AG10803 (cell line): ENCODE results near the gene IL17C.

Source experiments
- DNase-seq: peaks from one replicate; pipeline ENCODE4 v3.0.0; 2010; ENCODE audit warnings: low read depth
- H3K4me3 ChIP-seq: 2 replicates; pipeline ENCODE4 v1.5.1; 2011; ENCODE audit warnings: mild to moderate bottlenecking, low read length, control low read depth
- CTCF ChIP-seq: conservative IDR thresholded peaks from 2 replicates; pipeline ENCODE4 v1.5.1; 2011; ENCODE audit warnings: mild to moderate bottlenecking, low read length, control low read depth, inconsistent platforms

Gene IL17C

DNA sequence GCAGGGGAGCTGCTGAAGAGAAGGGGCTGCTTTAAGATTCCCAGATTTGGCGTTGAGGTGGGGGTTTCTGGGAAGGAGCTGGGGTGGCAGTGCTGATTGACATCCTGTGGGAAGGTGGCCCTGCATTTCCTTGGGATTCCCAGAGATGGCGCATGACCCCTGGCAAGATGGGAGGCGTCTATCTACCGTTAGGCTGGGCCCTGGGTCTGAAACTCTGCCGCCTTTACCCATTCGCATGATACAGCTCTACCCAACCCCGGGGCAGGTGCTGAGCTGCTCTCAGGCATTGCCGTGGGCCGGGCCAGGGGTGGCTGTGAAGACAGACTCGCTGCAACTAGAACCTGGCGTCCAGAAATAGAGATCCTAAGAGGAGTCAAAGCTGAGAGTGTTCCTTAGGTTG, 34.4 kb downstream of the IL17C start:
- H3K4me3 ChIP-seq: no peak overlapping the region
- no peak for DNase-seq
- TF ChIP-seq CTCF: no peak

GRCh38 chr16:88673716-88674379, 35.5 kb downstream of the IL17C start:
- DNase-seq: no peak
- no peak overlapping the region for H3K4me3 ChIP-seq
- no peak for TF ChIP-seq CTCF

- H3K4me3 ChIP-seq: no peak overlapping the region
- no peak for TF ChIP-seq CTCF
- no peak for DNase-seq
These were observed 38.3 kb downstream of the IL17C start for GRCh38 chr16:88676502-88677242.

- no peak for TF ChIP-seq CTCF
- DNase-seq: no peak
- H3K4me3 ChIP-seq: no peak overlapping the region
These were observed 39.3 kb downstream of the IL17C start for GRCh38 chr16:88677721-88678120.

GRCh38 chr16:88678224-88678979, 40.0 kb downstream of the IL17C start:
- no peak for TF ChIP-seq CTCF
- no peak for DNase-seq
- no peak overlapping the region for H3K4me3 ChIP-seq

- no peak overlapping the region for H3K4me3 ChIP-seq
- no peak for DNase-seq
These were observed 42.2 kb downstream of the IL17C start for GRCh38 chr16:88680554-88681083.

More at GRCh38 chr16:88680554-88681083, 42.2 kb downstream of the IL17C start:
- no peak for TF ChIP-seq CTCF
